GM18951 (cell line): Measurements from ENCODE around the gene MCTP1.

Experiments
- POLR2A ChIP-seq: IDR thresholded peaks from 4 replicates; pipeline ENCODE4 v1.6.1; 2011; ENCODE audit warnings: mild to moderate bottlenecking; ENCODE audit not compliant: insufficient read length, insufficient read depth; ENCODE audit errors: extremely low read depth
- in situ Hi-C: fragments of 300-500 bp; cut with MboI; formaldehyde crosslinking; loops from one replicate; pipeline ENCODE4 v1.12.0; 2022; ENCODE audit warnings: low sequenced_read_pairs, mixed read lengths, inconsistent platforms; ENCODE audit not compliant: unreplicated experiment

The MCTP1 gene

DNA sequence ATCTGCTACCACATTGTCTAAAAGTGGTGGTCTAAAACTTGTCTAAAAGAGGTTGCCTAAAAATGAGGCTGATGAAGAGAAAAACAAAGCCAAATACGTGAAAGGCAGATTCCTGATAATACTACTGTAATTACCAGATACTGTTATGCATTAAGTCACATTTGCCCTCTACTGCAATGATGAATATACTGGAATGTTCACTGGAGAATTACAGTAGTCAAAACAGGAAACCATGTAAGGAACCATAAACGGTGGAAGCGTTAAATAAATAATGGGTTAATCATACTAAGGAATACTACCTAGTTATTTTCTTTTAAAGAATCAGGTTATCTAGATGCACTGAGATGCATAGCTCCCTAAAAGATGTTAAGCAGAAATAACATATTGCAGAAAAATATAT, 201.3 kb downstream of the MCTP1 start:
- TF ChIP-seq POLR2A, result no peak
- in situ Hi-C loops, result no loop called here

DNA sequence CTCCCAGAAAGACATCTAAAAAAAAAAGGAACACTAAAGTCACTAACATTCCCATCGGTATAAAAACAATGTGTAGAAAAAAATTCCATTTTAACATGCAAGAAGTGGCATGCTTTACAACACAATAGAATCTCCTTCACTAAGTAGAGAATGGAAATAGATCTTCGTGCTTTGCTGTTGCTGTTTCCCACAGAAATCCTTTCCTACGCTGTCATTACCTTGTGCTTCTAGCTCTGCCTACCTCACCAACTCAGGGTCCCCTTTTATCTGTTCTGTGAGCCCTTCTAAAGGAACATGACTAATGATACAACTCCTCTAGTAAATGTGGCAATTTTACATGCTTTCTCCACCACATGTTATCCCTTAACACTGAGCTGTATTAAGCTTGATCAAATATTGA, 202.9 kb downstream of the MCTP1 start:
- TF ChIP-seq POLR2A, result no peak
- in situ Hi-C loops, result no loop called here

DNA sequence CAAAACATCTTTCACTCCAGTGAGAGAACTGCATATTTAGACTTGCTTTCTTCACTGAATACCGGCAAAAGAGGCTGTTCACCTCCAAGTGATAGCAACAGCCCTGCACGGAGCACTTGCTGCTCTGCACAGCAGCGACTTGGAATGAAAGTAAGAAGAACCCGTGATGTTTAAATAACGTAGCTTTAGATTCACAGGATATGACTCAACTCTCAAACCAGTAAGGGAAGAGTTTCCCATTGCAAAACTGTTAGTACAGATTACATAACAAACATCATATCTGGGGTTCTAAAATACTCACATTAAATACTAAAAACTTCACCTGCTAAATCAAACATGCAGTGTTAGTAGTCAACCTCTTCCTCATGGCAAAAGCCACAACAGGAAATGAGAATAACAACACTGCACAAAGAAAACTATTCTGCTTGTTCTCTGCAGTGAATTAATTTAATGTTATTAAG, 203.4 kb downstream of the MCTP1 start:
- in situ Hi-C loops, result no loop called here
- TF ChIP-seq POLR2A, result peak; percentile 76

DNA sequence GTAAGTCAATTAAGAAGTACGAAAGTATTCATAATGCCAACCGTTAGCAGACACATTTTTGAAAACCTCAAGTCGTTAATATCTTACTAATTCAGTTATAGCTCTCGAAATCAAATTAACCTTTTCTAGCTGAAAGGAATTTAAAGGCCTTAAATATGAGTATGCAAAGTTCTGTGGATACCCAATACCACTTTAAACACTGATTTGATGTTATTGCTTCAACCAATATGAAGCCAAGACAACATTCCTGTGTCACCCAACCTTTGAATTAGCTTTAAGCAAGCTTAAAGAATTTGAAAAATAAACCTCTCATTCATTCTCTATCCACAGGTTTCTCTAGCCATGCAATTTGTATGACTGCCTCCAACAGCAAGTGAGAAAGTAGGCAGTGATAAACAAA, 204.5 kb downstream of the MCTP1 start:
- no peak for TF ChIP-seq POLR2A
- in situ Hi-C loops, result no loop called here

DNA sequence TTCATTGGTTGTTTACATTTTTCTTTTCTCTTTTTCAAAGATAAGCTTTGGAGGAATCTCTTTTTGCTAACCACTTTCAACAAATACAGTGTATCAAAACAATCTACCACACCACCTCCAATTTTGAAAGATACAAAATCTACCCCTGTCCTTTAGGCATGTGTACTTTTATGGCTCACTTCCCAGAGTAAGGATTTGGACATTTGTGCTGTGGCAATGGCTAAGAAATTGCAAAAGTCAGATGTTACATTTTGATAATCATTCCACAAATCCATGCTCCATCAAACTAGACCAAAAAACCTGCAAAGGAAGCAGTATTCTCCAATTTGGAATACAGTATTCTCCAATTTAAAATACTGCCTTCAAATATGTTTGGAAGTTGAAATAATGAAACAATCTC, 204.9 kb downstream of the MCTP1 start:
- TF ChIP-seq POLR2A, result no peak
- in situ Hi-C loops, result no loop called here

DNA sequence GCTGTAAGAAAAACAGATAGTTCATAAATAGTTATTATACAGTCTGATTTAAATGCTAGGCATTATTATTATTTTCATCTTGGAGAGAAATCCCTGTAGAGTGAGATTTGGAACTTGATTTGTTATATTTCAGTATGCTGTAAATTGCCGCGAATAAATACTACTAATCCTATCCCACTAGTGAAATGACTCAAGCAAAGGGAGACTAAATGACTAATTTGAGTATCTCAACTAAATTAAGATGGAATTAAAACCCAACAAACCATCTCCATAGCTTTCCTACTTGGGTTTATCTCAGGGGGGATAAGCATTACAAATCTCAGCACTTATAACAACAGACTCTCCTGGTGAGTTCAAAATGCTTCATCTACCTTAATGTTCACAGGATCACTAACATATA, 206.0 kb downstream of the MCTP1 start:
- in situ Hi-C loops, result no loop called here
- no peak for TF ChIP-seq POLR2A

DNA sequence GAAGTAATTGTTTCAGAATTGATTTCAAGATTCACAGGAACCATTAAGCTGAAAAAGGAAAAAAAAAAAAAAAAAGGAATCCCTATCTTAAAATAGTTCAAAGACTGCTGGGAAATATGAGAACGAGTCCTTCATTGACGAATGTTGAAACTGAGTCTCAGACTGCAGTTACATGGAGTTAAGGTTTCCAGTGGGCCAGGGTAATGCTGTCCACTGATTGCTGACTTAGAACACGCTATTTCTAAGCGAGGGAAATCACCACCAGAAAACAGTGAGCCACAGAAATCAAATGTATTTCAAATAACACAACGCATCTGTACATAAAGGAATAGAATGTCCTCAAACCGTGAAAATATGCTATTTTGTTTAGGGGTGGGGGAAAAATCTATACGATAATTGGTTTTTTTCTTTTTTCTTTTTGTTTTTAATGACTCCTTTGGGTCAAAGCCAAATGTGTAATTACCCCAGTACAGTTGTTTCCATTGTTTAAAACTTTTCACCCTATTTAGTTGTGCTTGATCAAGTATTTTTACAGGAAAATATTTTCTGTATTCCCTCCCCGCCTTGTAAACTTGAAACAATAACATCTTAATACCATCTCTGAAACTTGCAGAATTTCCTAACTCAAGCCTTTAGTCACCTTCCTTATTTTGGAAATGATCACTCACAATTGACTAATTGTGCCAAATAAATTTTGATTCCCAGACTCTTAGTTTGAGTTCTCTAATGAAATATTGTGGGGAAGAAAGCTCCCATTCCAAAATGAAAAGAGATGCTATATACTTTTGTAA, 208.3 kb downstream of the MCTP1 start:
- in situ Hi-C loops, result no loop called here
- TF ChIP-seq POLR2A, result no peak

DNA sequence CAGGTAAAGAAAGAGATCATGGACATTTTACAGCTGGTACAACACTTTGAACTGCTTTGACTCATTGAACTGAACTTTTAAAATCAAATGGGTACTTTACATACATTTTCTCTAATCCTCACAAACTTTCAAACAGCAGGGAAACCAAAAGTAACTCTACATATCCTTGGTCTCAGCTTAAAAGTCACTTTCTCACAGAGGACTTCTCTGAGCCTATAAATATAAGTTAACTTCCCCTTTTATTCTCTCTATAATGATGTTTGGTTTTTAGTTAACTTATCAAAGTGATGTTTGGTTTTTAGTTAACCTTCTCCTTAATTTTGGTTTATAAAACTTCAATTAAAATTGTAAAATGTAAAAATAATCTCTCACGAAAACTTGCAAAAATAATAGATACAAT, 209.8 kb downstream of the MCTP1 start:
- in situ Hi-C loops, result no loop called here
- TF ChIP-seq POLR2A, result no peak

DNA sequence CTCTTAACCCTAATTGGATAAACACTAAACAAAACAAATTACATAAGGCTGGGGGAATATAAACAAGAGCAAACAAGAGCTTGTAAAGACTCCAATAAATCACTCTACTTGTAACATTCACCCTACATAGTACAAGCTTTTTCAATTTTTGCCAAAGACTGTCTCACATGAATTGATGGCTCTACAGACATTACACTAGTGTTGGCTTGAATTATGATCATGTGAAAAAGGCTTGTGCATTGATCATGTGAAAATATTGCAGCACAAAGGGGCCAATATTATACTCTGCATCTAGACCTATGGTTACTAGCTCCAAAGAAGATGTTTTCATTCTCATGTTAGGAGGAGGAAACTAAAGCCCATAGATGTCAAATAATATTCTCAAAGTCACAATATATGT, 212.6 kb downstream of the MCTP1 start:
- in situ Hi-C loops, result no loop called here
- no peak for TF ChIP-seq POLR2A

DNA sequence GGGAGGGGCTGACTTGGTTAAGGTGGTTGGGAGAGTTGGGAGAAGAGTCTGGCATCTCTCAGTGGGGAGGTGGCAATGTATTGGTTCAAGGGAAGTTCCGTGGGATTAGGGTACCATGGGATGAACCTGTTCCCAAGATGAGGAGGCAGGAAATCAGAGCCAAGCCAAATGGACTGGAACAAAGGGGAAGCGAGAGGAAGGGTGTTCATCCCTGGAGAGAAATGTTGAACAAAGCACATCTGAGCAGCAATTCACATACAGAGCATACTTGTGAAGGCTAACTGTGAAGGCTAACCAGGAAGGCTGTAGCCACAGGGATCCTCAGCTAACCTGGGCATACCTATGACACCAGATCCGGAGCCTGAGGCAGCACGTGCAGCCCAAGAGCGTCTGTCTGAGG, 214.0 kb downstream of the MCTP1 start:
- in situ Hi-C loops, result no loop called here
- TF ChIP-seq POLR2A, result no peak

DNA sequence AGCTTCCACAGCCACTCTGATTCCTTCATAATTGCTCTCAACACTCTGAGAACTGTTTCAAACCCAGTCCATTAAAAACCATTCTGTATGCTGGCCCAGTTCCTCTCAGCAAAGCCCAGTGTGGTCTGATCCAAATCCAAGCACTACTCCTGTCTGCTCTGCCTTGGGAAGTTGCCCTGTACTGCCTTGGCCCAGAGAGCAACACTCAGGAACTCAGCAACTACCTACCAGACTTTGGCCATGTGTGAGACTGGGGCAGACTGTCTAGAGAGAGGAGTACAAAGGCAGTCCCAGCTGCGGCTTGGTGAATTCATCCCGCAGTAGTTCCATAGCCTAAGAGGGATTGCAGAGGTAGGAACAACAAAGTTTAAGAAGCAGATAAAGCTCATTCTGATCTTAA, 214.4 kb downstream of the MCTP1 start:
- TF ChIP-seq POLR2A, result no peak
- in situ Hi-C loops, result no loop called here

DNA sequence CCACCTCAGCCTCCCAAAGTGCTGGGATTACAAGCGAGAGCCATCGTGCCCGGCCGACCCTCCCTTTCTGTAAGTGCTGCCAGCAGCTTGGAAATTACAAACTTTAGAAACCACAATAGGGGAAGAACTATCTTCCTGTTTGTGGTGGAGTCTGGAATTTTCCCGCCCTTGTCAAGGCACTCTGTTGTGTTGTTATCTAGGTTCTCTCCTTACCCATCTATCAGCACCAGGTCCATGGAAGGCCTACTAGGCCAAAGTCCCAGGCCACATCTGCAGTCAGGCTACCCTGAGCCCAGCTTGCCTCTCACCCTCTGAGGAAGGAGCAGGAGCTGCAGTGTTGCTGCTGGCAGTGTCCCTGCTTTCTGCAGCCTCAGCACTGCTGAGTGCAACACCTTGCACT, 214.9 kb downstream of the MCTP1 start:
- TF ChIP-seq POLR2A, result no peak
- in situ Hi-C loops, result no loop called here

DNA sequence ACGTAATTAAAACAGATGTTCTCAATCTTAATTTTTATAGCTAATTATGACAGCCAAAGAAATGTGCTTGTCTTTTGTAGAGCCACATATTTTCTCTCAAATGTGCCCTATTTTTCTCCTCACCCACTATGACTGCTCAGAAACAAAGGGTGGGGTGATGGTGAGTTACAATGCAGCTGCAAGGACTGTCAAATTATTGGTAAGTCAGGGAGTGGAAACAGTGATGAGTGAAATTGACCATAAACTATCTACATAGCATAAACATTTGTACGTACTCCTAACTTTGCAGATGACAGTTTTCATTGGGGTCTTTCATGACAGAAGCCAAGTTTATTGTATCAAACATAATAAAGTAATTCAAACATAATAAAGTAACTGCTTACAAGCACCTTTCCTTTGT, 215.9 kb downstream of the MCTP1 start:
- TF ChIP-seq POLR2A, result no peak
- in situ Hi-C loops, result no loop called here

DNA sequence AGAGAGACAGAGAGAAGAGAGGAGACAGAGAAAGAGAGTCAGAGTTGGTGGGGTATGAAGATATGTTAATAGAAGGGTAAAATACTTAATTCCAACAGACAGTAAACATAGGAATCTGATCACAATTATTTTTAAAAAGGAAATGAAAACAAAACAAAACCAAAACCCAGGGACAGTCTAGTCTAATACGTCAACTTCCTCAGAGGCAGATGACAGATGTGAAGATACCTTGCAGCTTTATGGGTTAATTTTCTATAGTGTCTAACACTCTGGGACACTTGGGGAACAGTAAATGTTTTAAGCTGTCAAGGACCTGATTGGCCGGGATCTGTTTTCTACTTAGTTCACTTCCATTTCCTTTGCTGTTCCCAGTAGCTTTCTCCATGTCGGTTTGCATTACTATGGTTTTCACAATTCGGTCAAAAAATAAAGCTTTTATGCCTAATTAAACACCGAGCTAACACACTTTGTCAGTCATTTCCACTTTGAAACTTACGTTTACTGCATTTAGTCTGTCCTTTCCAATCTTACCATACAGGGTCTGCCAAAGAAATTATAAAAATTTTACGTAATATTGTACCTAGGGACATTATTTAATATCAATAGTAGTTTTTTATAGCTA, 216.5 kb downstream of the MCTP1 start:
- TF ChIP-seq POLR2A, result no peak
- in situ Hi-C loops, result no loop called here
